ENCODE results near the gene STPG4.
"Not testable (repeated sequence)": the region's sequence is repeated elsewhere in the genome, so short reads cannot be mapped to it uniquely, and the experiment has no call there.

STPG4 gene

DNA sequence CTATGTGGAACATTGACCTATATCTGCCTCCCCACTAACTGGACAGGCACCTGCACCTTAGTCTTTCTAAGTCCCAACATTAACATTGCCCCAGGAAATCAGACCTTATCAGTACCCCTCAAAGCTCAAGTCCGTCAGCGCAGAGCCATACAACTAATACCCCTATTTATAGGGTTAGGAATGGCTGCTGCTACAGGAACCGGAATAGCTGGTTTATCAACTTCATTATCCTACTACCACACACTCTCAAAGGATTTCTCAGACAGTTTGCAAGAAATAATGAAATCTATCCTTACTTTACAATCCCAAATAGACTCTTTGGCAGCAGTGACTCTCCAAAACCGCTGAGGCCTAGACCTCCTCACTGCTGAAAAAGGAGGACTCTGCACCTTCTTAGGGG lies 48.9 kb downstream of the STPG4 start:
- H3K9me3 ChIP-seq (ENCODE audit: control insufficient read depth in 2 of 2, low read length in 2 of 2); H3K36me3 ChIP-seq (ENCODE audit: control insufficient read depth in 2 of 2, insufficient read depth in 2 of 2, low read length in 2 of 2); H3K27me3 ChIP-seq (ENCODE audit: control insufficient read depth in 1 of 2, insufficient read depth in 2 of 2, low read length in 2 of 2); H3K27ac ChIP-seq (ENCODE audit: low read length); H3K9ac ChIP-seq (ENCODE audit: low read length in 2 of 2); H3K4me1 ChIP-seq (ENCODE audit: control insufficient read depth, insufficient read depth, low read length); H3K4me3 ChIP-seq (ENCODE audit: low read length in 2 of 2): not testable (repeated sequence)

DNA sequence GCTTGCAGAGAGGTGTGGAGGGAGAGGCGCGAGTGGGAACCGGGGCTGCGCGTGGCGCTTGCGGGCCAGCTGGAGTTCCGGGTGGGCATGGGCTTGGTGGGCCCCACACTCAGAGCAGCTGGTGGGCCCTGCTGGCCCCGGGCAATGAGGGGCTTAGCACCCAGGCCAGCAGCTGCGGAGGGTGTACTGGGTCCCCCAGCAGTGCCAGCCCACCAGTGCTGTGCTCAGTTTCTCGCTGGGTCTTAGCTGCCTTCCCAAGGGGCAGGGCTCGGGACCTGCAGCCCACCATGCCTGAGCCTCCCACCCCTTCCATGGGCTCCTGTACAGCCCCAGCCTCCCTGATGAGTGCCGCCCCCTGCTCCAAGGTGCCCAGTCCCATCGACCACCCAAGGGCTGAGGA lies 55.4 kb downstream of the STPG4 start:
- H3K9me3 ChIP-seq (ENCODE audit: control insufficient read depth in 2 of 2, low read length in 2 of 2); H3K27me3 ChIP-seq (ENCODE audit: control insufficient read depth in 1 of 2, insufficient read depth in 2 of 2, low read length in 2 of 2); H3K4me1 ChIP-seq (ENCODE audit: control insufficient read depth, insufficient read depth, low read length); H3K27ac ChIP-seq (ENCODE audit: low read length); H3K4me3 ChIP-seq (ENCODE audit: low read length in 2 of 2); H3K36me3 ChIP-seq (ENCODE audit: control insufficient read depth in 2 of 2, insufficient read depth in 2 of 2, low read length in 2 of 2); H3K9ac ChIP-seq (ENCODE audit: low read length in 2 of 2): not testable (repeated sequence)

DNA sequence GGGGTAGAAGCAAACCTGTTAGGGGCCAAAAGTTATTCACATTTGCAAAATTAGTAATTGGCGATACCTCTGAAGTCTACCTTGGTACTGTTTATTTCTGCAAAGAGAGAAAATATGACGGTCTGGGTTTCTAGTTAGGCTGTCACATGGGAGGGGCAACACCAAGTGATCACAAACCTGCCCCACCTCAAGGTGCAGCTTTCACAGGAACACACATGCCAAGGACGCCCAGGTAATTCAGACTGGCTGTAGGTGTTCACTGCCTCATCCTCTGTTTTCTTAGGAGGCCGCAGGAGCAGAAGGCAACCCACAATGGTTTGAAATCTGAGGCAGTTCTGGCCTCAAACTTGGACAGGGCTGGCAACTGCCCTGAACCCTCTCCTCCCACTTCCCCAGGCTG lies 56.2 kb downstream of the STPG4 start:
- H3K9ac ChIP-seq (ENCODE audit: low read length in 2 of 2), result no peak overlapping the region
- H3K4me3 ChIP-seq (ENCODE audit: low read length in 2 of 2), result no peak overlapping the region
- no peaks in the 10 kb centered on the region for H3K4me1 ChIP-seq (ENCODE audit: control insufficient read depth, insufficient read depth, low read length)
- no peaks in the 10 kb centered on the region for H3K9me3 ChIP-seq (ENCODE audit: control insufficient read depth in 2 of 2, low read length in 2 of 2)
- no peaks in the 10 kb centered on the region for H3K36me3 ChIP-seq (ENCODE audit: control insufficient read depth in 2 of 2, insufficient read depth in 2 of 2, low read length in 2 of 2)
- H3K27me3 ChIP-seq (ENCODE audit: control insufficient read depth in 1 of 2, insufficient read depth in 2 of 2, low read length in 2 of 2), result no peaks in the 10 kb centered on the region
- no peak overlapping the region for H3K27ac ChIP-seq (ENCODE audit: low read length)

DNA sequence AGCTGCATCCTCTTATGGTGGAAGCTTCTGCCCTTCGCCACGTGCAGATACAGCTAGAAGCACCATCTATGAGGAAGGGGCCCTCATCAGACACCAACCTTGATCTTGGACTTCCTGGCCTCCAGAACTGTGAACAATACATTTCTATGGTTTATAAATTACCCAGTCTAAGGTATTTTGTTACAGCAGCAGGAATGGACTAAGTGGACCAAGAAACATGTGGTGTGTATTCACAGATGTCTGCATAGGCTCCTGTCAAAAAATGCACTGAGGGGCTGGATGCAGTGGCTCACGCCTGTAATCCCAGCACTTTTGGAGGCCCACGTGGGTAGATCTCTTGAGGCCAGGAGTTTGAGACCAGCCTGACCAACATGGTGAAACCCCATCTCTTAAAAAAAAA lies 57.5 kb downstream of the STPG4 start:
- Histone ChIP-seq H3K9ac (ENCODE audit: low read length in 2 of 2) (no peak overlapping the region), H3K27me3 (ENCODE audit: control insufficient read depth in 1 of 2, insufficient read depth in 2 of 2, low read length in 2 of 2) (no peaks in the 10 kb centered on the region), H3K9me3 (ENCODE audit: control insufficient read depth in 2 of 2, low read length in 2 of 2) (no peaks in the 10 kb centered on the region), H3K4me3 (ENCODE audit: low read length in 2 of 2) (no peak overlapping the region), H3K27ac (ENCODE audit: low read length) (no peak overlapping the region), H3K4me1 (ENCODE audit: control insufficient read depth, insufficient read depth, low read length) (no peaks in the 10 kb centered on the region), H3K36me3 (ENCODE audit: control insufficient read depth in 2 of 2, insufficient read depth in 2 of 2, low read length in 2 of 2) (no peaks in the 10 kb centered on the region)

DNA sequence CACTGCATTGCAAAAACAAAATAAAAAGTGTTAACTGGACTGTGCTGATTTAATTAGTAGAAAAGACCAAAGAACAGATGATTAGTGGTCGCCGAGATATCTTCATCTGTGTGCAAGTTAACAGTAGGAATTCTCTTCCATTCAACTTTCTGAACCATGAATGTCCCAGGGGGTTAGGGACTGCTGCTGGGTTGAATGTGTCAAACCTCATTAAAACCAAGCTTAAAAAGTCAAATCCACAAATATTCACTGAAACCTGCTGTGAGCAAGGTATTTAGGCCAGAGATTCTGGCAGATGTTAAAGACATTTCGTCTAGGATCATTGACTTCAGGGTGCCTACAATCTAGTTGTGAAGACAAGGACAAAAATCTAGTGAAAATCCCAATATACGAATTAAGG lies 58.7 kb downstream of the STPG4 start:
- Histone ChIP-seq H3K27me3 (ENCODE audit: control insufficient read depth in 1 of 2, insufficient read depth in 2 of 2, low read length in 2 of 2) (no peaks in the 10 kb centered on the region), H3K9ac (ENCODE audit: low read length in 2 of 2) (no peak overlapping the region), H3K9me3 (ENCODE audit: control insufficient read depth in 2 of 2, low read length in 2 of 2) (no peaks in the 10 kb centered on the region), H3K4me1 (ENCODE audit: control insufficient read depth, insufficient read depth, low read length) (no peaks in the 10 kb centered on the region), H3K27ac (ENCODE audit: low read length) (no peak overlapping the region), H3K36me3 (ENCODE audit: control insufficient read depth in 2 of 2, insufficient read depth in 2 of 2, low read length in 2 of 2) (no peaks in the 10 kb centered on the region), H3K4me3 (ENCODE audit: low read length in 2 of 2) (no peak overlapping the region)

DNA sequence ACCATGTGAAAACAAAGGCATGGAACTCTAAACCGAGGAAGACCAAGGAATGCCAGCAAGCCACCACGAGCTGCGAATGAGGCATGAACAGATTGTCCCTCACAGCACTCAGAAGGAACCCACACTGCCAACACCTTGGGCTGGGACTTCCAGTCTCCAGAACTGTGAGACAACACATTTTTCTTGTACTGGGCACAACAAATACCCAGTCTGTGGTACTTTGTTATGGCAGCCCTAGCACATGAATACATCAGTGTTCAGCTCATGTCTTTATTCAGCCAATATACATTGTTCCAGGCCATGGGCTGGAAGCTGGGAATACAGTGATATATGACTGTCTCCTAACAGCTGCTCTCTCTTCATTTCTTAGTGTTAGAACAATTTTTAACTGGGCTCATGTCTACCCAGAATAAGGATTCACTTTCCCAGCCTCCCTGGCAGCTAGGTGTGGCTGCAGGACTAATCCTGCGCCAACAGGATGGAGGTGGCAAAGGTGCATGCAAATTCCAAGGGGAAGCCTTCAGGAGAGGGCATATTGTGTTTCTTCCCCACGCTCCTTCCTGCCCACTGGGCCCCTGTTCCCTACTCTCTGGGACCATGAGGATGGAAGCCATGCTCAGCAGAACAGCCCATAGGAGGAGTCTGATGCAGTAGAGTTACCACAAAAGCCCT lies 59.6 kb downstream of the STPG4 start:
- no peaks in the 10 kb centered on the region for H3K36me3 ChIP-seq (ENCODE audit: control insufficient read depth in 2 of 2, insufficient read depth in 2 of 2, low read length in 2 of 2)
- H3K4me1 ChIP-seq (ENCODE audit: control insufficient read depth, insufficient read depth, low read length), result peaks cover 1% of the 10 kb centered on the region
- H3K27me3 ChIP-seq (ENCODE audit: control insufficient read depth in 1 of 2, insufficient read depth in 2 of 2, low read length in 2 of 2), result no peaks in the 10 kb centered on the region
- H3K9me3 ChIP-seq (ENCODE audit: control insufficient read depth in 2 of 2, low read length in 2 of 2), result no peaks in the 10 kb centered on the region
- H3K27ac ChIP-seq (ENCODE audit: low read length), result no peak overlapping the region
- H3K9ac ChIP-seq (ENCODE audit: low read length in 2 of 2), result no peak overlapping the region
- no peak overlapping the region for H3K4me3 ChIP-seq (ENCODE audit: low read length in 2 of 2)

DNA sequence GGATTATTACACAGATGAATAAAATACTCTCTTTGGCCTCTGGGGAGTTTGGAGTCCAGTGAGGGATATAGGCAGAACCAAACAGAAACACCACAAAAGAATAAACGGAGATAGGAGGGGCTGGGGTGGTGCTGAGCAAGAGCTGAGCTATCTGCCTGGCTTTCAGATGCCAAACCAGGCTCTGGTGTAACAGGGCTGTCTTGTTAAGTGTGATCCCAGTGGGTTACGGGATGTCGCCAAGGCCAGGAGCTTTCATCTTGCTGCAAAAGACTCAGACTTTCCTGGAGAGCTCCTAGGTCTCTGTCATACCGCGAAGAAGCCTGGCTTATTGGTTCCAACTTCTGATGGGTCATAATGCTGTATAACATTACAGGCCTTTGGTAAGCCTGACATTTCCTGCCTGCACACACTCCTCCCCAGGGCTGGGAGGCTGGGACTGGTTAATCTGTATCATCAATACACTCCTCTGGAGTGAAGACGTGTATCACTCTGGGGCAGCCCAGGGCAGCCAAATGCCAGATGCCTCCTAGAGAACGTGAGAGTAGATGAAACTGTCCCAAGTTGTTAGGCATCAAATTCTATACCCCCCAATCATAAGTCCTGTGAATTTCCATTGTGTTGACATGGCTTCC lies 60.5 kb downstream of the STPG4 start:
- no peaks in the 10 kb centered on the region for H3K9me3 ChIP-seq (ENCODE audit: control insufficient read depth in 2 of 2, low read length in 2 of 2)
- no peak overlapping the region for H3K9ac ChIP-seq (ENCODE audit: low read length in 2 of 2)
- no peaks in the 10 kb centered on the region for H3K36me3 ChIP-seq (ENCODE audit: control insufficient read depth in 2 of 2, insufficient read depth in 2 of 2, low read length in 2 of 2)
- H3K27ac ChIP-seq (ENCODE audit: low read length), result no peak overlapping the region
- no peaks in the 10 kb centered on the region for H3K27me3 ChIP-seq (ENCODE audit: control insufficient read depth in 1 of 2, insufficient read depth in 2 of 2, low read length in 2 of 2)
- H3K4me1 ChIP-seq (ENCODE audit: control insufficient read depth, insufficient read depth, low read length), result peaks cover 3% of the 10 kb centered on the region
- no peak overlapping the region for H3K4me3 ChIP-seq (ENCODE audit: low read length in 2 of 2)

DNA sequence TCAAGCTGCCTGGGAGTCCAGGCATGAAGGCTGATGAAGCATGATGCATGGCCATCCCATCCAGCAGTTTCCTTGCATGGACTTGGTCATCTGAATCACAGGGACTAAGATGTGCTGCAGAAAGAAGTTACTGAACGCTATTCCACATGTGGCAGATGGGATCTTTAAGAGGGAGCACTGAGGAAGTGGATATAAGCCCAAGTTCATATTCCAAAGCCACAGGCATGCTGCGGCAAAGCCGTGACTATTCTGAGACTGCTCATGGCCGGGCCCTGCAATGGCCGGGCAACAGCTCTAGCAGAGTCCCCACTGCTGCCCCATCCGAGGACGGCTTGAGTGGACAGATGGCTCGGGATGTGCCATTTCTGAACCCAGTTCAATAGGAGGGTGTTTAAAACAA lies 61.5 kb downstream of the STPG4 start:
- Histone ChIP-seq H3K4me3 (ENCODE audit: low read length in 2 of 2) (no peak overlapping the region), H3K4me1 (ENCODE audit: control insufficient read depth, insufficient read depth, low read length) (peaks cover 8% of the 10 kb centered on the region), H3K9me3 (ENCODE audit: control insufficient read depth in 2 of 2, low read length in 2 of 2) (no peaks in the 10 kb centered on the region), H3K9ac (ENCODE audit: low read length in 2 of 2) (no peak overlapping the region), H3K27ac (ENCODE audit: low read length) (no peak overlapping the region), H3K36me3 (ENCODE audit: control insufficient read depth in 2 of 2, insufficient read depth in 2 of 2, low read length in 2 of 2) (no peaks in the 10 kb centered on the region), H3K27me3 (ENCODE audit: control insufficient read depth in 1 of 2, insufficient read depth in 2 of 2, low read length in 2 of 2) (no peaks in the 10 kb centered on the region)

DNA sequence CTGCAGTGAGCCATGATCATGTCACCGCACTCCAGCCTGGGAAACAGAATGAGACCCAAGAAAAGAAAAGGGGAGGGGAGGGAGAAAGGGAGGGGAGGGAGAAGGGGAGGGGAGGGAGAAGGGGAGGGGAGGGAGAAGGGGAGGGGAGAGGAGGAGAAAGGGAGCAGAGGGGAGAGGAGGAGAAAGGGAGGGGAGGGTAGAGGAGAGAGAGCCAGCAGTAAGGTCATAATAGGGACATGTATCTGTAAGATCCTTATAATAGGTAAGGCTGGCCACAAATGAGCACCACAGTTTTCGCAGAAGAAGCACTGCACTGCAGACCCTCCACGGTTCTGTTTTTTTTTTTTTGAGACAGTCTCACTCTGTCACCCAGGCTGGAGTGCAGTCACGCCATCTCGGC lies 62.6 kb downstream of the STPG4 start:
- H3K27ac ChIP-seq (ENCODE audit: low read length), result no peak overlapping the region
- H3K27me3 ChIP-seq (ENCODE audit: control insufficient read depth in 1 of 2, insufficient read depth in 2 of 2, low read length in 2 of 2), result no peaks in the 10 kb centered on the region
- no peak overlapping the region for H3K4me3 ChIP-seq (ENCODE audit: low read length in 2 of 2)
- no peaks in the 10 kb centered on the region for H3K9me3 ChIP-seq (ENCODE audit: control insufficient read depth in 2 of 2, low read length in 2 of 2)
- no peaks in the 10 kb centered on the region for H3K36me3 ChIP-seq (ENCODE audit: control insufficient read depth in 2 of 2, insufficient read depth in 2 of 2, low read length in 2 of 2)
- peaks cover 9% of the 10 kb centered on the region for H3K4me1 ChIP-seq (ENCODE audit: control insufficient read depth, insufficient read depth, low read length)
- H3K9ac ChIP-seq (ENCODE audit: low read length in 2 of 2), result no peak overlapping the region

DNA sequence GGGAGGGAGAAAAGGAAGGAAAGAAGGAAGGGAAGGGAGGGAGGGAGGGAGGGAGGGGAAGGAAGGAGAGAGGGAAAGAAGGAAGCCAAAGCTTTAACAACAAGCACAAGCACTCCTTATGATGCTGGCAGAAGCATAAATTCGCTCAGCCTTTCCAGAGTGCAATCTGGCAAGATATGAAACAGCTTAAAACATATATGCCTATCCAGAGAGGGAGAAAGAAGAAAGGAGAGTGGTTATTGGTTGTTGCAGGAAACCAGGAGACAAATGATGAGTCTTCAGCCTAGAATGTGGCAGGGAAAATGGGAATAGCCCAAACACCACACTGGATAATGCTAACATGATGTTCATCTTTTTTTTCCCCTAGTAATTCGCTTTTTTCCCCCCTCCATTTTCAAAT lies 64.0 kb downstream of the STPG4 start:
- no peaks in the 10 kb centered on the region for H3K27me3 ChIP-seq (ENCODE audit: control insufficient read depth in 1 of 2, insufficient read depth in 2 of 2, low read length in 2 of 2)
- no peak overlapping the region for H3K27ac ChIP-seq (ENCODE audit: low read length)
- H3K9me3 ChIP-seq (ENCODE audit: control insufficient read depth in 2 of 2, low read length in 2 of 2), result no peaks in the 10 kb centered on the region
- H3K4me3 ChIP-seq (ENCODE audit: low read length in 2 of 2), result no peak overlapping the region
- peaks cover 20% of the 10 kb centered on the region for H3K4me1 ChIP-seq (ENCODE audit: control insufficient read depth, insufficient read depth, low read length)
- H3K9ac ChIP-seq (ENCODE audit: low read length in 2 of 2), result no peak overlapping the region
- H3K36me3 ChIP-seq (ENCODE audit: control insufficient read depth in 2 of 2, insufficient read depth in 2 of 2, low read length in 2 of 2), result no peaks in the 10 kb centered on the region

DNA sequence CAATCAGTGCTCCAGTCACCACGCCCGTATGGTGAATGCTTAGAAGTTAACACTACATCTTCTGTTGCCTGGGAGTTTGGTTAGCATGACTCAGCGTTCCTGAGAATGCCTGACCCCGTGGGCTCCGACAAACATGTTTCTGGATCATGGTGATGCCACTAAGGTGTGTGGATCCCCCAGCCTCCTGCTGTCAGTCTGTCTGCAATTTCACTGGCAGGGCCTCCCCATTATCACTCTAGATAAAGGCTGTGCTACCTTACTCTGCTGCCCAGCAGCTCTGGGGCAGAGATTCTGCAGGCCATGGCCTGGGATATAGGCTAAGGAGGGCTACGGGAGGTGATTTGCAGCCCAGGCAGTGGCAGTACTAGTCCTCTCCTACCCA lies 66.0 kb downstream of the STPG4 start:
- Histone ChIP-seq H3K27ac (ENCODE audit: low read length) (no peak overlapping the region), H3K4me3 (ENCODE audit: low read length in 2 of 2) (no peak overlapping the region), H3K9ac (ENCODE audit: low read length in 2 of 2) (no peak overlapping the region), H3K36me3 (ENCODE audit: control insufficient read depth in 2 of 2, insufficient read depth in 2 of 2, low read length in 2 of 2) (no peaks in the 10 kb centered on the region), H3K4me1 (ENCODE audit: control insufficient read depth, insufficient read depth, low read length) (peaks cover 26% of the 10 kb centered on the region), H3K27me3 (ENCODE audit: control insufficient read depth in 1 of 2, insufficient read depth in 2 of 2, low read length in 2 of 2) (no peaks in the 10 kb centered on the region), H3K9me3 (ENCODE audit: control insufficient read depth in 2 of 2, low read length in 2 of 2) (no peaks in the 10 kb centered on the region)

Measured in stomach smooth muscle (tissue), 2 donors.